HUES6 (cell line): ENCODE measurements around the gene PRSS33.

Experiments used
- H3K27ac ChIP-seq: 2 replicates; pipeline ENCODE4 v1.7.0; 2013; ENCODE audit warnings: low read depth, mild to moderate bottlenecking, low read length, inconsistent platforms
- H3K27me3 ChIP-seq: 2 replicates; pipeline ENCODE4 v1.6.1; 2013; ENCODE audit warnings: low read length; ENCODE audit not compliant: control insufficient read depth, insufficient read depth
- H3K36me3 ChIP-seq: 2 replicates; pipeline ENCODE4 v1.6.1; 2013; ENCODE audit warnings: low read length; ENCODE audit not compliant: control insufficient read depth, insufficient read depth
- H3K4me1 ChIP-seq: 2 replicates; pipeline ENCODE4 v1.6.1; 2013; ENCODE audit warnings: low read length; ENCODE audit not compliant: control insufficient read depth, insufficient read depth
- H3K4me3 ChIP-seq: 2 replicates; pipeline ENCODE4 v1.5.1; 2013; ENCODE audit warnings: low read depth, low read length
- H3K9ac ChIP-seq: one replicate; pipeline ENCODE4 v1.6.1; 2013; ENCODE audit warnings: mild to moderate bottlenecking, low read length
- H3K9me3 ChIP-seq: 2 replicates; pipeline ENCODE4 v1.6.1; 2013; ENCODE audit warnings: low read depth, low read length; ENCODE audit not compliant: control insufficient read depth, insufficient read depth

The PRSS33 gene

DNA sequence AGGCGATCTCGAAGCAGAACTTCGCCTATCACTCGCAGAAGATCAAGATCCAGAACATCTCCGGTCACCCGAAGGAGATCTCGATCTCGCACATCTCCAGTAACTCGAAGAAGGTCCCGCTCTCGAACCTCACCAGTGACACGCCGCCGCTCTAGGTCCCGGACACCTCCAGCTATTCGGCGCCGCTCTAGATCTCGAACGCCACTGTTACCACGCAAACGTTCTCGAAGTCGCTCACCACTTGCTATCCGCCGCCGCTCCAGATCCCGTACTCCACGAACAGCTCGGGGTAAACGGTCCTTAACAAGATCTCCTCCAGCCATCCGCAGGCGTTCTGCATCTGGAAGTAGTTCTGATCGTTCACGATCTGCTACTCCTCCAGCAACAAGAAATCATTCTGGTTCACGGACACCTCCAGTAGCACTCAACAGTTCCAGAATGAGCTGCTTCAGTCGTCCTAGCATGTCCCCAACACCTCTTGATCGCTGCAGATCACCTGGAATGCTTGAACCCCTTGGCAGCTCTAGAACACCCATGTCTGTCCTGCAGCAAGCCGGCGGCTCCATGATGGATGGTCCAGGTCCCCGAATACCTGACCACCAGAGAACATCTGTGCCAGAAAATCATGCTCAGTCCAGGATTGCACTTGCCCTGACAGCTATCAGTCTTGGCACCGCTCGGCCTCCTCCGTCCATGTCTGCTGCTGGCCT is 20.8 kb downstream of the PRSS33 start:
- no peak overlapping the region for H3K4me3 ChIP-seq
- H3K9me3 ChIP-seq: no peaks in the 10 kb centered on the region
- H3K27ac ChIP-seq: no peak overlapping the region
- H3K36me3 ChIP-seq: peaks cover 100% of the 10 kb centered on the region
- no peak overlapping the region for H3K9ac ChIP-seq
- H3K4me1 ChIP-seq: no peaks in the 10 kb centered on the region
- H3K27me3 ChIP-seq: no peaks in the 10 kb centered on the region

GRCh38 chr16:2765462-2766404 is 21.6 kb downstream of the PRSS33 start:
- H3K4me1 ChIP-seq: no peaks in the 10 kb centered on the region
- no peak overlapping the region for H3K27ac ChIP-seq
- no peaks in the 10 kb centered on the region for H3K9me3 ChIP-seq
- H3K9ac ChIP-seq: no peak overlapping the region
- no peak overlapping the region for H3K4me3 ChIP-seq
- H3K27me3 ChIP-seq: no peaks in the 10 kb centered on the region
- peaks cover 100% of the 10 kb centered on the region for H3K36me3 ChIP-seq

DNA sequence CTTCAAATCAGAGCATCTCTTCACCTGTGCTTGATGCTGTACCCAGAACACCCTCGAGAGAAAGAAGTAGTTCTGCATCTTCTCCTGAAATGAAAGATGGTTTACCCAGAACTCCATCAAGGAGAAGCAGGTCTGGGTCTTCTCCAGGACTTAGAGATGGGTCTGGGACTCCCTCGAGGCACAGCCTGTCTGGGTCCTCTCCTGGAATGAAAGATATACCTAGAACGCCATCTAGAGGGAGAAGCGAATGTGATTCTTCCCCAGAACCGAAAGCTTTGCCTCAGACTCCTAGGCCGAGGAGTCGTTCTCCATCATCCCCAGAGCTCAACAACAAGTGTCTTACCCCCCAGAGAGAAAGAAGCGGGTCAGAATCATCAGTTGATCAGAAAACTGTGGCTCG is 22.6 kb downstream of the PRSS33 start:
- no peak overlapping the region for H3K4me3 ChIP-seq
- H3K27me3 ChIP-seq: no peaks in the 10 kb centered on the region
- H3K9ac ChIP-seq: no peak overlapping the region
- peaks cover 100% of the 10 kb centered on the region for H3K36me3 ChIP-seq
- no peak overlapping the region for H3K27ac ChIP-seq
- no peaks in the 10 kb centered on the region for H3K9me3 ChIP-seq
- H3K4me1 ChIP-seq: no peaks in the 10 kb centered on the region

GRCh38 chr16:2763173-2763572 is 24.2 kb downstream of the PRSS33 start:
- H3K27me3 ChIP-seq: no peaks in the 10 kb centered on the region
- no peaks in the 10 kb centered on the region for H3K9me3 ChIP-seq
- no peak overlapping the region for H3K9ac ChIP-seq
- H3K36me3 ChIP-seq: peaks cover 100% of the 10 kb centered on the region
- no peak overlapping the region for H3K27ac ChIP-seq
- no peaks in the 10 kb centered on the region for H3K4me1 ChIP-seq
- no peak overlapping the region for H3K4me3 ChIP-seq

DNA sequence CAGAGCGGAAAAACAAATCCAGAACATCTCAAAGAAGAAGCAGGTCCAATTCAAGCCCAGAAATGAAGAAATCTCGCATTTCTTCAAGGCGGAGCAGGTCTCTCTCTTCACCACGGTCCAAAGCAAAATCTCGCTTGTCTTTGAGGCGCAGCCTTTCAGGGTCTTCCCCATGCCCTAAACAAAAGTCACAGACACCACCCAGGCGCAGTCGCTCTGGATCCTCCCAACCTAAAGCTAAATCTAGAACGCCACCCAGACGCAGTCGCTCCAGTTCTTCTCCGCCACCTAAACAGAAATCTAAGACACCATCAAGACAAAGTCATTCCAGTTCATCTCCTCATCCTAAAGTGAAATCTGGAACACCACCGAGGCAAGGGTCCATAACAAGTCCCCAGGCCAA is 24.6 kb downstream of the PRSS33 start:
- no peaks in the 10 kb centered on the region for H3K9me3 ChIP-seq
- no peak overlapping the region for H3K27ac ChIP-seq
- H3K4me1 ChIP-seq: no peaks in the 10 kb centered on the region
- H3K4me3 ChIP-seq: no peak overlapping the region
- H3K36me3 ChIP-seq: peaks cover 100% of the 10 kb centered on the region
- no peak overlapping the region for H3K9ac ChIP-seq
- no peaks in the 10 kb centered on the region for H3K27me3 ChIP-seq

DNA sequence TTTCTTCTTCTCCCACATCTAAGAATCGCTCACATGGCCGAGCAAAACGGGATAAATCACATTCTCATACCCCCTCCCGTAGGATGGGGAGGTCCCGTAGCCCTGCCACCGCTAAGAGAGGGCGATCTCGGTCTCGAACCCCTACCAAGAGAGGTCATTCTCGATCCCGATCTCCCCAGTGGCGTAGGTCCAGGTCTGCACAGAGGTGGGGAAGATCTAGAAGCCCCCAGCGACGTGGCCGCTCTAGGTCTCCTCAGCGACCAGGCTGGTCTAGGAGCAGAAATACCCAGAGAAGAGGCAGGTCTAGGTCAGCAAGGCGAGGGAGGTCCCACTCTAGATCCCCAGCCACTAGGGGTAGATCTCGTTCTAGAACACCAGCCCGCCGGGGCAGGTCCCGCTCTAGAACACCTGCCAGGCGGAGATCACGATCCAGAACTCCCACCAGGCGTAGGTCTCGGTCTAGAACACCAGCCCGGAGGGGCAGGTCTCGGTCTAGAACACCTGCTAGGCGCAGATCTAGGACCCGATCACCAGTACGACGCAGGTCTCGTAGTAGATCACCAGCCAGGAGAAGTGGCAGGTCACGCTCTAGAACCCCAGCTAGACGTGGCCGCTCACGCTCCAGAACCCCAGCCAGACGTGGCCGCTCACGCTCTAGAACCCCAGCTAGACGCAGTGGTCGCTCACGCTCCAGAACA is 25.3 kb downstream of the PRSS33 start:
- no peak overlapping the region for H3K9ac ChIP-seq
- no peak overlapping the region for H3K4me3 ChIP-seq
- no peaks in the 10 kb centered on the region for H3K27me3 ChIP-seq
- H3K9me3 ChIP-seq: no peaks in the 10 kb centered on the region
- peaks cover 100% of the 10 kb centered on the region for H3K36me3 ChIP-seq
- H3K27ac ChIP-seq: no peak overlapping the region
- no peaks in the 10 kb centered on the region for H3K4me1 ChIP-seq

DNA sequence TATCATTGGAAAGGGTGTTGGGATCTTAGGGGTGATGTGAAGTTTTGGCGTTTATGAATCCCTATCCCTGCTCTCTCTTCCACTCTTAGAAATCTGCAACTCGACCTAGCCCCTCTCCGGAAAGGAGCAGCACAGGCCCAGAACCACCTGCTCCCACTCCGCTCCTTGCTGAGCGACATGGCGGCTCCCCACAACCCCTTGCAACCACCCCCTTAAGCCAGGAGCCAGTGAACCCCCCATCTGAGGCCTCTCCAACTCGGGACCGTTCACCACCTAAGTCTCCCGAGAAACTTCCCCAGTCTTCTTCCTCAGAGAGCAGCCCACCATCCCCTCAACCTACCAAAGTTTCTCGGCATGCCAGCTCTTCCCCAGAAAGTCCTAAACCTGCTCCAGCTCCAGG is 25.9 kb downstream of the PRSS33 start:
- Histone ChIP-seq H3K9me3 (no peaks in the 10 kb centered on the region), H3K9ac (no peak overlapping the region), H3K4me3 (no peak overlapping the region), H3K27me3 (no peaks in the 10 kb centered on the region), H3K4me1 (no peaks in the 10 kb centered on the region), H3K27ac (no peak overlapping the region), H3K36me3 (peaks cover 100% of the 10 kb centered on the region)

DNA sequence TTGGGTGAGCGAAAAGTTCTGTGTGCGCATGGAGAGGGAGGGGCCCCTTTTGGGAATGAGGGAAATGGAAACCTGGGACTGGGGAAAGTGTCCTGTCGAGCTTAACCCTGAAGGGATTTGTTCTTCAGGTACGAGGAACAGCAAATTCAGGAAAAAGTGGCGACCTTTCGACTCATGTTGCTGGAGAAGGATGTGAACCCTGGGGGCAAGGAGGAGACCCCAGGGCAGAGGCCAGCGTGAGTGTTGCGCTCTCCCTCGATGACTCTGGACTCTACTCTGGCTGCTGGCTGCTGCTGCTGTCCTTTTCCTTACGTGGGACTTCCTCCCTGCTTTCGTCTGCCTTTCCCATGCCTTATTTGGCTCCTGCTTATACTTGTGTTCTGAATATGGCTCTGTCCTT is 30.0 kb downstream of the PRSS33 start:
- Histone ChIP-seq H3K4me1 (peaks cover 10% of the 10 kb centered on the region; the same call in 1 of the 2 replicates), H3K9me3 (no peaks in the 10 kb centered on the region), H3K4me3 (no peak overlapping the region), H3K9ac (no peak overlapping the region), H3K27me3 (no peaks in the 10 kb centered on the region), H3K36me3 (peaks cover 73% of the 10 kb centered on the region), H3K27ac (no peak overlapping the region)

- Histone ChIP-seq H3K4me1 (peaks cover 10% of the 10 kb centered on the region; the same call in 1 of the 2 replicates), H3K27me3 (no peaks in the 10 kb centered on the region), H3K27ac (no peak overlapping the region), H3K9ac (no peak overlapping the region), H3K4me3 (no peak overlapping the region), H3K36me3 (peaks cover 64% of the 10 kb centered on the region), H3K9me3 (no peaks in the 10 kb centered on the region)
These were observed 30.9 kb downstream of the PRSS33 start for GRCh38 chr16:2756288-2757015.

DNA sequence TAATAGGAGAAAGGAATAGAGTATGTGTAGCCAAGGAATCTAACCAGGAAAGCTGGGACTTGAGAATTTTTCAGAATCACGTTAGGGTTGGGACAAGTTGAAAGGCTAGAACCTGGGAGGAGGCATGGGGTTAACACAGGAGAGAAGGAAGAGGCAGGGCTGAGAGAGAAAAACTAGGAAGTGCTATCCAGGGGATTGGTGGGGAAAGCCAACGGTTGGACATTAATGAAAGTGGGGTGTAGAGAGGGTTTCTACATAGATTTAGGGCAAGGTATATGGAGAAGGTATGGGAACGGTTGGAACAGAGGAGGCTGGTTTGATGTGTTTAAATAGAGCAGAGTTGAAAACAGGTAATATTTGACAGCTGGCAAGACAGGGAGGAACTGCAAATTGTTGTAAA is 32.2 kb downstream of the PRSS33 start:
- H3K4me1 ChIP-seq: peaks cover 17% of the 10 kb centered on the region
- H3K4me3 ChIP-seq: peak overlapping the region; percentile 85
- H3K27me3 ChIP-seq: no peaks in the 10 kb centered on the region
- H3K9ac ChIP-seq: no peak overlapping the region
- no peaks in the 10 kb centered on the region for H3K9me3 ChIP-seq
- no peak overlapping the region for H3K27ac ChIP-seq
- H3K36me3 ChIP-seq: peaks cover 51% of the 10 kb centered on the region
